Measurements from ENCODE around the gene NOCT.

- no peak for TF ChIP-seq CTCF (IDR thresholded peaks at IDR 0.05 in 4 of 5, conservative IDR thresholded peaks at IDR 0.05 in 1 of 5)
- TF ChIP-seq POLR2A (IDR thresholded peaks at IDR 0.05), result no peak
Observed at GRCh38 chr4:138984647-138985046, 30.9 kb upstream of the NOCT start.
